ENCODE data around the gene PHACTR1. TPM values are rescaled to one million over a fixed set of nuclear protein-coding genes. Genes with fewer than 3 reads are reported as not detected.

Gene PHACTR1
- total RNA-seq, 5 donors from 2014 or later (not counting 1 experiment from before 2014, with no cell fraction given): 0.63 to 2.6 (median 1.1) TPM

GRCh38 chr6:13191461-13191860 lies 474.9 kb downstream of the PHACTR1 start:
- Histone ChIP-seq H3K27ac (ENCODE audit: low read length) (no peak overlapping the region), H3K27me3 (replicated peaks in 1 of 2; ENCODE audit: control insufficient read depth in 2 of 2, extremely low read depth in 1 of 2, insufficient read depth in 2 of 2, low read length in 1 of 2) (peaks cover 0 to 5% of the 10 kb centered on the region in 2 experiments), H3K9me3 (no peaks in the 10 kb centered on the region), H3K4me1 (ENCODE audit: control insufficient read depth in 1 of 2, extremely low read depth in 1 of 2, insufficient read depth in 2 of 2, low read length in 2 of 2) (no peaks in the 10 kb centered on the region), H3K36me3 (ENCODE audit: control insufficient read depth in 2 of 2, extremely low read depth in 1 of 2, insufficient read depth in 1 of 2, low read length in 1 of 2) (no peaks in the 10 kb centered on the region), H3K4me3 (ENCODE audit: control insufficient read depth in 1 of 2, extremely low read depth in 1 of 2, low read length in 1 of 2) (no peak overlapping the region)
- ChIA-PET POLR2A (interaction anchor here in 1 of 2 donors (0.6 kb wide), 1 partner anchor 219 kb away, joined by 3 read pairs; no protein-coding TSS in a partner anchor), CTCF (no interaction called here)
- no CpG with 5 or more reads among the region's 1 CpG for WGBS (ENCODE audit: insufficient coverage)
- no peak for DNase-seq
- H3K27ac Mint-ChIP-seq: no peak overlapping the region
- no peak for ATAC-seq (replicated peaks in 1 of 4)
- H3K4me3 Mint-ChIP-seq: no peak overlapping the region
- no peaks in the 10 kb centered on the region for H3K9me3 Mint-ChIP-seq
- H3K27me3 Mint-ChIP-seq: peaks cover 8 to 11% of the 10 kb centered on the region in 2 donors
- H3K36me3 Mint-ChIP-seq: no peaks in the 10 kb centered on the region
- H3K4me1 Mint-ChIP-seq: no peaks in the 10 kb centered on the region

- ATAC-seq (replicated peaks in 1 of 4) (no peak), DNase-seq (peak in 2 of 35 experiments; percentile 5 to 27)
- Mint-ChIP-seq H3K36me3 (no peaks in the 10 kb centered on the region), H3K27me3 (peaks cover 9 to 15% of the 10 kb centered on the region in 2 donors), H3K27ac (no peak overlapping the region), H3K4me3 (no peak overlapping the region), H3K9me3 (no peaks in the 10 kb centered on the region), H3K4me1 (no peaks in the 10 kb centered on the region)
- Histone ChIP-seq H3K36me3 (ENCODE audit: control insufficient read depth in 2 of 2, extremely low read depth in 1 of 2, insufficient read depth in 1 of 2, low read length in 1 of 2) (no peaks in the 10 kb centered on the region), H3K4me1 (ENCODE audit: control insufficient read depth in 1 of 2, extremely low read depth in 1 of 2, insufficient read depth in 2 of 2, low read length in 2 of 2) (no peaks in the 10 kb centered on the region), H3K4me3 (ENCODE audit: control insufficient read depth in 1 of 2, extremely low read depth in 1 of 2, low read length in 1 of 2) (no peak overlapping the region), H3K27ac (ENCODE audit: low read length) (no peak overlapping the region), H3K27me3 (replicated peaks in 1 of 2; ENCODE audit: control insufficient read depth in 2 of 2, extremely low read depth in 1 of 2, insufficient read depth in 2 of 2, low read length in 1 of 2) (peaks cover 0 to 9% of the 10 kb centered on the region in 2 experiments), H3K9me3 (no peaks in the 10 kb centered on the region)
- no CpG with 5 or more reads among the region's 6 CpGs for WGBS (ENCODE audit: insufficient coverage)
- POLR2A ChIA-PET: no interaction called here
- CTCF ChIA-PET: interaction anchor here in 1 of 2 donors (0.6 kb wide), 1 partner anchor 871 kb away, joined by 3 read pairs; no protein-coding TSS in a partner anchor
Observed at GRCh38 chr6:13194852-13195251, 478.3 kb downstream of the PHACTR1 start.

- Mint-ChIP-seq H3K4me1 (no peaks in the 10 kb centered on the region), H3K27ac (no peak overlapping the region), H3K27me3 (peaks cover 9 to 15% of the 10 kb centered on the region in 2 donors), H3K4me3 (no peak overlapping the region), H3K36me3 (no peaks in the 10 kb centered on the region), H3K9me3 (no peaks in the 10 kb centered on the region)
- ChIA-PET CTCF (no interaction called here), POLR2A (no interaction called here)
- Histone ChIP-seq H3K36me3 (ENCODE audit: control insufficient read depth in 2 of 2, extremely low read depth in 1 of 2, insufficient read depth in 1 of 2, low read length in 1 of 2) (no peaks in the 10 kb centered on the region), H3K4me3 (ENCODE audit: control insufficient read depth in 1 of 2, extremely low read depth in 1 of 2, low read length in 1 of 2) (no peak overlapping the region), H3K9me3 (no peaks in the 10 kb centered on the region), H3K27me3 (replicated peaks in 1 of 2; ENCODE audit: control insufficient read depth in 2 of 2, extremely low read depth in 1 of 2, insufficient read depth in 2 of 2, low read length in 1 of 2) (peaks cover 0 to 9% of the 10 kb centered on the region in 2 experiments), H3K4me1 (ENCODE audit: control insufficient read depth in 1 of 2, extremely low read depth in 1 of 2, insufficient read depth in 2 of 2, low read length in 2 of 2) (no peaks in the 10 kb centered on the region), H3K27ac (ENCODE audit: low read length) (no peak overlapping the region)
- 78% methylated on average over 4 of the region's 5 CpGs for WGBS (ENCODE audit: insufficient coverage)
- DNase-seq (no peak), ATAC-seq (replicated peaks in 1 of 4) (no peak)
Observed at GRCh38 chr6:13195803-13196202, 479.2 kb downstream of the PHACTR1 start.

GRCh38 chr6:13198168-13198567 lies 481.6 kb downstream of the PHACTR1 start:
- no peaks in the 10 kb centered on the region for H3K4me1 Mint-ChIP-seq
- ChIA-PET POLR2A (no interaction called here), CTCF (interaction anchor here in 1 of 2 donors (0.7 kb wide), 1 partner anchor 1558 kb away, joined by 3 read pairs; no protein-coding TSS in a partner anchor)
- Histone ChIP-seq H3K4me3 (ENCODE audit: control insufficient read depth in 1 of 2, extremely low read depth in 1 of 2, low read length in 1 of 2) (no peak overlapping the region), H3K36me3 (ENCODE audit: control insufficient read depth in 2 of 2, extremely low read depth in 1 of 2, insufficient read depth in 1 of 2, low read length in 1 of 2) (no peaks in the 10 kb centered on the region), H3K9me3 (no peaks in the 10 kb centered on the region), H3K27ac (ENCODE audit: low read length) (no peak overlapping the region), H3K4me1 (ENCODE audit: control insufficient read depth in 1 of 2, extremely low read depth in 1 of 2, insufficient read depth in 2 of 2, low read length in 2 of 2) (no peaks in the 10 kb centered on the region), H3K27me3 (replicated peaks in 1 of 2; ENCODE audit: control insufficient read depth in 2 of 2, extremely low read depth in 1 of 2, insufficient read depth in 2 of 2, low read length in 1 of 2) (peaks cover 0 to 7% of the 10 kb centered on the region in 2 experiments)
- no peak overlapping the region for H3K27ac Mint-ChIP-seq
- H3K9me3 Mint-ChIP-seq: no peaks in the 10 kb centered on the region
- DNase-seq (no peak), ATAC-seq (replicated peaks in 1 of 4) (no peak)
- H3K4me3 Mint-ChIP-seq: no peak overlapping the region
- H3K36me3 Mint-ChIP-seq: no peaks in the 10 kb centered on the region
- H3K27me3 Mint-ChIP-seq: peaks cover 5 to 9% of the 10 kb centered on the region in 2 donors
- 37% methylated on average over 3 of the region's 6 CpGs for WGBS (ENCODE audit: insufficient coverage)

- CTCF ChIA-PET: no interaction called here
- H3K9me3 Mint-ChIP-seq: no peaks in the 10 kb centered on the region
- no peak for DNase-seq
- no peak overlapping the region for H3K27ac Mint-ChIP-seq
- H3K4me3 ChIP-seq (ENCODE audit: control insufficient read depth in 1 of 2, extremely low read depth in 1 of 2, low read length in 1 of 2): no peak overlapping the region
- no peak overlapping the region for H3K4me3 Mint-ChIP-seq
- H3K9me3 ChIP-seq: no peaks in the 10 kb centered on the region
- peaks cover 0 to 12% of the 10 kb centered on the region in 2 experiments for H3K27me3 ChIP-seq (replicated peaks in 1 of 2; ENCODE audit: control insufficient read depth in 2 of 2, extremely low read depth in 1 of 2, insufficient read depth in 2 of 2, low read length in 1 of 2)
- no peaks in the 10 kb centered on the region for H3K4me1 Mint-ChIP-seq
- WGBS (ENCODE audit: insufficient coverage): 75% methylated on average over 6 of the region's 6 CpGs
- peaks cover 7 to 9% of the 10 kb centered on the region in 2 donors for H3K27me3 Mint-ChIP-seq
- no peaks in the 10 kb centered on the region for H3K4me1 ChIP-seq (ENCODE audit: control insufficient read depth in 1 of 2, extremely low read depth in 1 of 2, insufficient read depth in 2 of 2, low read length in 2 of 2)
- H3K27ac ChIP-seq (ENCODE audit: low read length): no peak overlapping the region
- no peaks in the 10 kb centered on the region for H3K36me3 Mint-ChIP-seq
- no peak for ATAC-seq (replicated peaks in 1 of 4)
- POLR2A ChIA-PET: no interaction called here
- no peaks in the 10 kb centered on the region for H3K36me3 ChIP-seq (ENCODE audit: control insufficient read depth in 2 of 2, extremely low read depth in 1 of 2, insufficient read depth in 1 of 2, low read length in 1 of 2)
Observed at GRCh38 chr6:13201336-13201735, 484.8 kb downstream of the PHACTR1 start.

- POLR2A ChIA-PET: no interaction called here
- Mint-ChIP-seq H3K27me3 (peaks cover 7 to 9% of the 10 kb centered on the region in 2 donors), H3K27ac (no peak overlapping the region), H3K36me3 (no peaks in the 10 kb centered on the region), H3K9me3 (no peaks in the 10 kb centered on the region), H3K4me3 (no peak overlapping the region), H3K4me1 (no peaks in the 10 kb centered on the region)
- H3K36me3 ChIP-seq (ENCODE audit: control insufficient read depth in 2 of 2, extremely low read depth in 1 of 2, insufficient read depth in 1 of 2, low read length in 1 of 2): no peaks in the 10 kb centered on the region
- no peak overlapping the region for H3K4me3 ChIP-seq (ENCODE audit: control insufficient read depth in 1 of 2, extremely low read depth in 1 of 2, low read length in 1 of 2)
- CTCF ChIA-PET: no interaction called here
- H3K27me3 ChIP-seq (replicated peaks in 1 of 2; ENCODE audit: control insufficient read depth in 2 of 2, extremely low read depth in 1 of 2, insufficient read depth in 2 of 2, low read length in 1 of 2): peaks cover 0 to 9% of the 10 kb centered on the region in 2 experiments
- no peaks in the 10 kb centered on the region for H3K4me1 ChIP-seq (ENCODE audit: control insufficient read depth in 1 of 2, extremely low read depth in 1 of 2, insufficient read depth in 2 of 2, low read length in 2 of 2)
- WGBS (ENCODE audit: insufficient coverage): no CpG with 5 or more reads among the region's 4 CpGs
- H3K9me3 ChIP-seq: no peaks in the 10 kb centered on the region
- ATAC-seq (replicated peaks in 1 of 4) (no peak), DNase-seq (no peak)
- H3K27ac ChIP-seq (ENCODE audit: low read length): no peak overlapping the region
Observed at GRCh38 chr6:13203145-13203544, 486.6 kb downstream of the PHACTR1 start.

GRCh38 chr6:13205106-13205505 lies 488.5 kb downstream of the PHACTR1 start:
- no peaks in the 10 kb centered on the region for H3K9me3 ChIP-seq
- POLR2A ChIA-PET: no interaction called here

More at GRCh38 chr6:13205106-13205505, 488.5 kb downstream of the PHACTR1 start:
- no peaks in the 10 kb centered on the region for H3K36me3 ChIP-seq (ENCODE audit: control insufficient read depth in 2 of 2, extremely low read depth in 1 of 2, insufficient read depth in 1 of 2, low read length in 1 of 2)
- no peaks in the 10 kb centered on the region for H3K4me1 Mint-ChIP-seq
- no peaks in the 10 kb centered on the region for H3K9me3 Mint-ChIP-seq
- no peak overlapping the region for H3K27ac ChIP-seq (ENCODE audit: low read length)
- DNase-seq (no peak), ATAC-seq (replicated peaks in 1 of 4) (no peak)
- H3K27ac Mint-ChIP-seq: no peak overlapping the region
- H3K27me3 ChIP-seq (replicated peaks in 1 of 2; ENCODE audit: control insufficient read depth in 2 of 2, extremely low read depth in 1 of 2, insufficient read depth in 2 of 2, low read length in 1 of 2): peaks cover 0 to 9% of the 10 kb centered on the region in 2 experiments
- H3K4me1 ChIP-seq (ENCODE audit: control insufficient read depth in 1 of 2, extremely low read depth in 1 of 2, insufficient read depth in 2 of 2, low read length in 2 of 2): no peaks in the 10 kb centered on the region
- H3K4me3 ChIP-seq (ENCODE audit: control insufficient read depth in 1 of 2, extremely low read depth in 1 of 2, low read length in 1 of 2): no peak overlapping the region
- H3K27me3 Mint-ChIP-seq: peaks cover 3 to 7% of the 10 kb centered on the region in 2 donors
- CTCF ChIA-PET: no interaction called here
- no peaks in the 10 kb centered on the region for H3K36me3 Mint-ChIP-seq
- 85% methylated on average over 3 of the region's 6 CpGs for WGBS (ENCODE audit: insufficient coverage)
- H3K4me3 Mint-ChIP-seq: no peak overlapping the region
